WTC11 (cell line): ENCODE results near the gene PLCB2. TPM values are rescaled to one million over a fixed set of nuclear protein-coding genes. Genes with fewer than 3 reads are reported as not detected.

ENCODE experiments used
- ATAC-seq: fragments of 200-7000 bp; cut with Tn5 transposase; 2 replicates; pipeline ENCODE4 v1.10.0; 2021; ENCODE audit warnings: mild to moderate bottlenecking, moderate library complexity
- CTCF ChIA-PET: fragments of 300-600 bp; sonication (Branson Sonifier 250); formaldehyde crosslinking; loops from one replicate; lab custom pipeline; 2021; ENCODE audit warnings: antibody characterized with exemption; lab: Charles Lee
- POLR2A ChIA-PET: fragments of 350-600 bp; sonication (Branson Sonifier 250); formaldehyde crosslinking; loops from one replicate; lab custom pipeline; 2021; ENCODE audit warnings: antibody characterized with exemption; lab: Charles Lee
- DNase-seq: peaks from one replicate; pipeline ENCODE4 v3.0.0; 2021; ENCODE audit warnings: low spot score
- H3K27ac Mint-ChIP-seq: 2 replicates; pipeline ENCODE4 v1.8.0; 2021; ENCODE audit warnings: mixed read lengths
- H3K27me3 Mint-ChIP-seq: 2 replicates; pipeline ENCODE4 v1.8.0; 2021; ENCODE audit warnings: low read depth, mild to moderate bottlenecking, moderate library complexity, mixed read lengths
- H3K36me3 Mint-ChIP-seq: 2 replicates; pipeline ENCODE4 v1.8.0; 2021; ENCODE audit warnings: mixed read lengths
- H3K4me1 Mint-ChIP-seq: 2 replicates; pipeline ENCODE4 v1.8.0; 2022; ENCODE audit warnings: mixed read lengths
- H3K4me3 Mint-ChIP-seq: 2 replicates; pipeline ENCODE4 v1.8.0; 2021; ENCODE audit warnings: mild to moderate bottlenecking, moderate library complexity, mixed read lengths
- H3K9me3 Mint-ChIP-seq: 2 replicates; pipeline ENCODE4 v1.8.0; 2021; ENCODE audit warnings: mixed read lengths
- GABPB1 ChIP-seq: sonication (generic); formaldehyde crosslinking; IDR thresholded peaks from 2 replicates; pipeline ENCODE4 v1.8.1; 2023; ENCODE audit warnings: mild to moderate bottlenecking, missing genetic modification reagents
- KAT7 ChIP-seq: sonication (generic); formaldehyde crosslinking; IDR thresholded peaks from 2 replicates; pipeline ENCODE4 v1.8.1; 2023; ENCODE audit warnings: missing genetic modification reagents, mild to moderate bottlenecking, borderline replicate concordance
- NFATC4 ChIP-seq: fragments of 250-450 bp; sonication (Bioruptor Pico); IDR thresholded peaks from 2 replicates; pipeline ENCODE4 v1.9.0; 2021; ENCODE audit warnings: mild to moderate bottlenecking
- total RNA-seq: library from RNA; stranded (reverse); gene quantifications from 3 replicates; pipeline ENCODE4 v1.2.3, GENCODE V29; 2021
- TF ChIP-seq, protein P1 (sequence below): fragments of 250-450 bp; sonication (Bioruptor Pico); IDR thresholded peaks from 2 replicates; pipeline ENCODE4 v1.9.0; 2021; ENCODE audit warnings: moderate library complexity, mild to moderate bottlenecking, inconsistent platforms, borderline replicate concordance
- TF ChIP-seq, protein P2 (sequence below): sonication (generic); formaldehyde crosslinking; IDR thresholded peaks from 2 replicates; pipeline ENCODE4 v1.8.0; 2022; ENCODE audit warnings: missing genetic modification reagents
- TF ChIP-seq, protein P3 (sequence below): sonication (generic); formaldehyde crosslinking; IDR thresholded peaks from 2 replicates; pipeline ENCODE4 v1.8.1; 2023; ENCODE audit warnings: mild to moderate bottlenecking, missing genetic modification reagents, moderate library complexity
- TF ChIP-seq, protein P4 (sequence below): sonication (generic); formaldehyde crosslinking; IDR thresholded peaks from 2 replicates; pipeline ENCODE4 v1.8.1; 2022; ENCODE audit warnings: low read depth, missing genetic modification reagents, borderline replicate concordance

PLCB2 gene
- total RNA-seq, 1 experiment from 2014 or later = 15.2 TPM

DNA sequence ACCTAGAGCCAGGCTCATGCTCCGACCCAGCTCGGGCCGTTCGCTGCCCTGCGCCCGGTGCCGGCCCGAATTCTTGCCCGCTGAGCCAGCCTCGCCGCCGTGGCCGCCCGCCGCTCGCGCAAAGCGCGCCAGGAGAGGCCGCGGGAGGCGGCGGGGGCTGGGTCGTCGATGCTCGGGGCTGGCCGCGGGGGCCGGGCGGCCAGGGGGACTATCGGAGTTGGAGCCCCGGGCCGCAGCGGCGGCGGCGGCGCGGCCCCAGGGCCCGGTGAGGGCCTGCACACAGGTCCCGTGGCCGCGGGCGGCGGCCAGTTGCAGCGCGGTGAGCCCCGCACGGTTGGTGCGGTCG is 26.0 kb downstream of the PLCB2 start:
- no peaks in the 10 kb centered on the region for H3K9me3 Mint-ChIP-seq
- peaks cover 76% of the 10 kb centered on the region for H3K27me3 Mint-ChIP-seq
- peaks cover 59% of the 10 kb centered on the region for H3K4me1 Mint-ChIP-seq
- ChIA-PET POLR2A (no interaction called here), CTCF (interaction anchor here (1.0 to 13.0 kb wide), 3 partner anchors 9 to 41 kb away, joined by 5 to 341 read pairs (median 6); partner anchors contain the start of genes INAFM2 and PLCB2)
- DNase-seq (no peak), ATAC-seq (no peak)
- H3K4me3 Mint-ChIP-seq = no peak overlapping the region
- H3K27ac Mint-ChIP-seq = no peak overlapping the region
- no peaks in the 10 kb centered on the region for H3K36me3 Mint-ChIP-seq
- TF ChIP-seq KAT7 (CRISPR knock-in tag) = 0 out of 2 replicates have a peak, but pooled peaks have one; percentile 16
- TF ChIP-seq, protein P1, sequence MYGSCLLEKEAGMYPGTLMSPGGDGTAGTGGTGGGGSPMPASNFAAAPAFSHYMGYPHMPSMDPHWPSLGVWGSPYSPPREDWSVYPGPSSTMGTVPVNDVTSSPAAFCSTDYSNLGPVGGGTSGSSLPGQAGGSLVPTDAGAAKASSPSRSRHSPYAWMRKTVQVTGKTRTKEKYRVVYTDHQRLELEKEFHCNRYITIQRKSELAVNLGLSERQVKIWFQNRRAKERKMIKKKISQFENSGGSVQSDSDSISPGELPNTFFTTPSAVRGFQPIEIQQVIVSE (CRISPR knock-in tag) = no peak
- TF ChIP-seq, protein P2, sequence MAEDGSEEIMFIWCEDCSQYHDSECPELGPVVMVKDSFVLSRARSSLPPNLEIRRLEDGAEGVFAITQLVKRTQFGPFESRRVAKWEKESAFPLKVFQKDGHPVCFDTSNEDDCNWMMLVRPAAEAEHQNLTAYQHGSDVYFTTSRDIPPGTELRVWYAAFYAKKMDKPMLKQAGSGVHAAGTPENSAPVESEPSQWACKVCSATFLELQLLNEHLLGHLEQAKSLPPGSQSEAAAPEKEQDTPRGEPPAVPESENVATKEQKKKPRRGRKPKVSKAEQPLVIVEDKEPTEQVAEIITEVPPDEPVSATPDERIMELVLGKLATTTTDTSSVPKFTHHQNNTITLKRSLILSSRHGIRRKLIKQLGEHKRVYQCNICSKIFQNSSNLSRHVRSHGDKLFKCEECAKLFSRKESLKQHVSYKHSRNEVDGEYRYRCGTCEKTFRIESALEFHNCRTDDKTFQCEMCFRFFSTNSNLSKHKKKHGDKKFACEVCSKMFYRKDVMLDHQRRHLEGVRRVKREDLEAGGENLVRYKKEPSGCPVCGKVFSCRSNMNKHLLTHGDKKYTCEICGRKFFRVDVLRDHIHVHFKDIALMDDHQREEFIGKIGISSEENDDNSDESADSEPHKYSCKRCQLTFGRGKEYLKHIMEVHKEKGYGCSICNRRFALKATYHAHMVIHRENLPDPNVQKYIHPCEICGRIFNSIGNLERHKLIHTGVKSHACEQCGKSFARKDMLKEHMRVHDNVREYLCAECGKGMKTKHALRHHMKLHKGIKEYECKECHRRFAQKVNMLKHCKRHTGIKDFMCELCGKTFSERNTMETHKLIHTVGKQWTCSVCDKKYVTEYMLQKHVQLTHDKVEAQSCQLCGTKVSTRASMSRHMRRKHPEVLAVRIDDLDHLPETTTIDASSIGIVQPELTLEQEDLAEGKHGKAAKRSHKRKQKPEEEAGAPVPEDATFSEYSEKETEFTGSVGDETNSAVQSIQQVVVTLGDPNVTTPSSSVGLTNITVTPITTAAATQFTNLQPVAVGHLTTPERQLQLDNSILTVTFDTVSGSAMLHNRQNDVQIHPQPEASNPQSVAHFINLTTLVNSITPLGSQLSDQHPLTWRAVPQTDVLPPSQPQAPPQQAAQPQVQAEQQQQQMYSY (CRISPR knock-in tag) = no peak

DNA sequence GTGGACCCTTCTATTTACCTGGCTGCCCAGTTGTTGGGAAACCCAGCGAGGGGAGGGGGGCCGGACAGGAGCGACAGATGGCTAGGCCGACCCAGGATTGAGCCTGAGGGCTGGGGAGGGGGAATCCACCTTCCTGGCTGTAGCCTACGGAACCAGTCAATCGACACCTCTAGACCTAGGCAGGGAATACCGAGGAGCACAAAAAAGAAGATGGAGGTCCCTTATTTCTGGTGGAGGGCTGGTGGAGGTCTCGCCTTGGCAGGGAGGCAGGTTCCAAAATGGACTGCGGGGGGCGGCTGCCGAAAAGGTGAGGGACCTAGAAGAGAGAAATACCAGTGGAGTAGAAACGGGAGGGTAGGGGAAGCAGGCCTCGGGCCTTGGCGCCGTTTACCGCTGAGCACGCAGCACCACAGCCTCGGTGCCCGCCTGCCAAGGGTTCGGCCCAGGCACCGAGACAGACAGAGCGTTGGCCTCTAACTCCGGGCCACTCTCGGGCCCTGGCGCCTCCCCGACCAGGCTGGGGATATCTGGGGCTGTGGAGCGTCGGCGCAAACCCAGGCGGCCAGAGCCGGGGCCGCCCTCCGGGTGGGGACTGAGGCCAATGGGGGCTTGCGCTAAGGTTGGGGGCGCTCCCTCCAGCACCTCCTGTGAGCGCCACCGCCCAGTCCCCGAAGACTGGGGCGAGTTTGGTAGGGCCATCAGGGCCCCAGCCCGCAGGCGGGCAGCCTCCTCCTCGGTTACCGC is 26.5 kb downstream of the PLCB2 start:
- TF ChIP-seq, protein P3, sequence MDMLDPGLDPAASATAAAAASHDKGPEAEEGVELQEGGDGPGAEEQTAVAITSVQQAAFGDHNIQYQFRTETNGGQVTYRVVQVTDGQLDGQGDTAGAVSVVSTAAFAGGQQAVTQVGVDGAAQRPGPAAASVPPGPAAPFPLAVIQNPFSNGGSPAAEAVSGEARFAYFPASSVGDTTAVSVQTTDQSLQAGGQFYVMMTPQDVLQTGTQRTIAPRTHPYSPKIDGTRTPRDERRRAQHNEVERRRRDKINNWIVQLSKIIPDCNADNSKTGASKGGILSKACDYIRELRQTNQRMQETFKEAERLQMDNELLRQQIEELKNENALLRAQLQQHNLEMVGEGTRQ (CRISPR knock-in tag) = no peak
- no peak for TF ChIP-seq NFATC4 (CRISPR knock-in tag)
- ATAC-seq (peak; percentile 6), DNase-seq (peak; percentile 49)
- Mint-ChIP-seq H3K9me3 (no peaks in the 10 kb centered on the region), H3K4me3 (peak overlapping the region; percentile 65), H3K4me1 (peaks cover 57% of the 10 kb centered on the region), H3K36me3 (no peaks in the 10 kb centered on the region), H3K27me3 (peaks cover 76% of the 10 kb centered on the region), H3K27ac (no peak overlapping the region)
- ChIA-PET CTCF (interaction anchor here (0.8 to 13.0 kb wide), 14 partner anchors 10 to 236 kb away, joined by 4 to 690 read pairs (median 15); partner anchors contain the start of genes CCDC9B, INAFM2 and PLCB2), POLR2A (interaction anchor here (1.1 to 2.6 kb wide), 5 partner anchors 8 to 44 kb away, joined by 3 to 12 read pairs (median 5); partner anchors contain the start of gene PLCB2)

DNA sequence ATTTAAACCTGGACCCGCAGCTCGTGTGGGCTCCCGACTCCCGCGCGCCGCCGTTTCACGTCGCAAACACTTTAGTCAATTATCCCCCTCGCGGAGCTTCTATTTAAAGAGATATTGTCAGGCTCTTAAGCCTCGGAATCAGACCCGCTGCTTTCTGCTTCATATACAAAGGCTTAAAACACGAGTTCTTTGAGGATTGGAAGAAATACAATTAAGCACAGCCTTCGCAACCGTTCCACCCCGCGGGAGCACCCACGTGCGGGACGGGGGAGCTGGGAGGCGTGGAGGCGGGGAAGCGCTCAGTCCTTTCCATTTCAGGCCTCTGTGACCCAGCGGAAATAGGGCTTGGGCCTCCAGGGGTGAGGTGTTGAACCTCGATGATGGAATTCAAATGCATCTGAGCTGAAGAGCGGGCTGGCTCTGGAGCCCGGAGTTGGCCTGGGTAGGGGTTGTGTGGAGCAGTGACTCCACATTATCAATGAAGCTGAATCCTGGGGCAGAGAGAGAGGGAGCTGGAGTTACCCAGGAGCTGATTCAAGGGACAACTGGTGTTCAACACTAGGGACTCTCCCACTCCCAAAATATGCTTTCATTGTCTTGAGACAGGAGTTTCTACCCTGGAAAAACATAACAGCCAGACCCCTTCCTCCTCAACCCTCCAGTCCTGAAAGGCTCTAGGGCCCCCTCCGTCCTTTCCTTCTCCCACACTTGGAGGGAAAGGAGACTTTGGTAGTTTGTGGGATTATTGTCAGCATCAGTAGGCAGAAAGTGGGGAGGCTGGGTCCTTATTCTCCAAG is 27.3 kb downstream of the PLCB2 start:
- CTCF ChIA-PET = interaction anchor here (0.8 to 12.1 kb wide), 18 partner anchors 9 to 235 kb away, joined by 3 to 690 read pairs (median 12); partner anchors contain the start of genes CCDC9B, INAFM2 and PLCB2
- H3K27ac Mint-ChIP-seq = no peak overlapping the region
- no peaks in the 10 kb centered on the region for H3K36me3 Mint-ChIP-seq
- TF ChIP-seq GABPB1 (CRISPR knock-in tag) = no peak
- TF ChIP-seq, protein P2 (CRISPR knock-in tag) = peak; percentile 89
- TF ChIP-seq, protein P4, sequence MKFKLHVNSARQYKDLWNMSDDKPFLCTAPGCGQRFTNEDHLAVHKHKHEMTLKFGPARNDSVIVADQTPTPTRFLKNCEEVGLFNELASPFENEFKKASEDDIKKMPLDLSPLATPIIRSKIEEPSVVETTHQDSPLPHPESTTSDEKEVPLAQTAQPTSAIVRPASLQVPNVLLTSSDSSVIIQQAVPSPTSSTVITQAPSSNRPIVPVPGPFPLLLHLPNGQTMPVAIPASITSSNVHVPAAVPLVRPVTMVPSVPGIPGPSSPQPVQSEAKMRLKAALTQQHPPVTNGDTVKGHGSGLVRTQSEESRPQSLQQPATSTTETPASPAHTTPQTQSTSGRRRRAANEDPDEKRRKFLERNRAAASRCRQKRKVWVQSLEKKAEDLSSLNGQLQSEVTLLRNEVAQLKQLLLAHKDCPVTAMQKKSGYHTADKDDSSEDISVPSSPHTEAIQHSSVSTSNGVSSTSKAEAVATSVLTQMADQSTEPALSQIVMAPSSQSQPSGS = no peak
- peak overlapping the region; percentile 65 for H3K4me3 Mint-ChIP-seq
- H3K27me3 Mint-ChIP-seq = peaks cover 72% of the 10 kb centered on the region
- ATAC-seq (peak; percentile 5), DNase-seq (peak; percentile 55)
- peaks cover 51% of the 10 kb centered on the region for H3K4me1 Mint-ChIP-seq
- H3K9me3 Mint-ChIP-seq = no peaks in the 10 kb centered on the region
- POLR2A ChIA-PET = interaction anchor here (1.1 to 2.6 kb wide), 6 partner anchors 9 to 45 kb away, joined by 3 to 12 read pairs (median 5); partner anchors contain the start of gene PLCB2
